ENCODE results near the gene TMEM51.

Gene TMEM51

GRCh38 chr1:15187175-15188129 is 33.9 kb downstream of the TMEM51 start:
- DNase-seq (ENCODE audit: low read depth), result no peak
- no peak overlapping the region for H3K4me3 ChIP-seq (ENCODE audit: low read length)
- no peak for TF ChIP-seq CTCF (IDR thresholded peaks at IDR 0.05; ENCODE audit: insufficient read depth, low read depth, low read length, missing control alignments)

- H3K4me3 ChIP-seq (ENCODE audit: low read length), result no peak overlapping the region
- no peak for DNase-seq (ENCODE audit: low read depth)
- no peak for TF ChIP-seq CTCF (IDR thresholded peaks at IDR 0.05; ENCODE audit: insufficient read depth, low read depth, low read length, missing control alignments)
Measured at GRCh38 chr1:15188130-15188524, 34.6 kb downstream of the TMEM51 start.

- no peak for TF ChIP-seq CTCF (IDR thresholded peaks at IDR 0.05; ENCODE audit: insufficient read depth, low read depth, low read length, missing control alignments)
- H3K4me3 ChIP-seq (ENCODE audit: low read length), result no peak overlapping the region
- DNase-seq (ENCODE audit: low read depth), result peak; percentile 39
Measured at GRCh38 chr1:15188678-15189077, 35.1 kb downstream of the TMEM51 start.

- H3K4me3 ChIP-seq (ENCODE audit: low read length), result no peak overlapping the region
- no peak for DNase-seq (ENCODE audit: low read depth)
- no peak for TF ChIP-seq CTCF (IDR thresholded peaks at IDR 0.05; ENCODE audit: insufficient read depth, low read depth, low read length, missing control alignments)
Measured at GRCh38 chr1:15189692-15190370, 36.3 kb downstream of the TMEM51 start.

- TF ChIP-seq CTCF (IDR thresholded peaks at IDR 0.05; ENCODE audit: insufficient read depth, low read depth, low read length, missing control alignments), result no peak
- H3K4me3 ChIP-seq (ENCODE audit: low read length), result no peak overlapping the region
- no peak for DNase-seq (ENCODE audit: low read depth)
Measured at GRCh38 chr1:15191267-15191666, 37.7 kb downstream of the TMEM51 start.

- H3K4me3 ChIP-seq (ENCODE audit: low read length), result no peak overlapping the region
- no peak for DNase-seq (ENCODE audit: low read depth)
- TF ChIP-seq CTCF (IDR thresholded peaks at IDR 0.05; ENCODE audit: insufficient read depth, low read depth, low read length, missing control alignments), result no peak
Measured at GRCh38 chr1:15191770-15192169, 38.2 kb downstream of the TMEM51 start.

Measured in epithelial cell of esophagus (primary cell).